ENCODE results near the gene RNF38. TPM values are rescaled to one million over a fixed set of nuclear protein-coding genes. Genes with fewer than 3 reads are reported as not detected.

Gene RNF38
- total RNA-seq, 1 experiment from 2014 or later: 60.2 TPM

GRCh38 chr9:36320466-36320865 lies 79.6 kb downstream of the RNF38 start:
- no peak for DNase-seq
- H3K4me1 Mint-ChIP-seq: peaks cover 23 to 38% of the 10 kb centered on the region in 2 experiments
- H2BK12ac ChIP-seq (ENCODE audit: insufficient read length, low read depth, low read length): no peak overlapping the region
- no peak overlapping the region for H3K4me3 Mint-ChIP-seq
- no peaks in the 10 kb centered on the region for H4K20me1 ChIP-seq (ENCODE audit: control insufficient read depth, insufficient read depth, insufficient read length)
- H4K91ac ChIP-seq (ENCODE audit: insufficient read length, low read depth, low read length): no peak overlapping the region
- H3K23me2 ChIP-seq (ENCODE audit: insufficient read length, low read depth, low read length, poor library complexity, severe bottlenecking): no peaks in the 10 kb centered on the region
- H3K27ac Mint-ChIP-seq: no peak overlapping the region
- no peak overlapping the region for H4K5ac ChIP-seq (ENCODE audit: insufficient read length, low read depth, low read length)
- no peak overlapping the region for H2BK15ac ChIP-seq (ENCODE audit: low read depth, low read length)
- TF ChIP-seq CTCF (conservative IDR thresholded peaks at IDR 0.05): no peak
- H3K79me2 ChIP-seq (ENCODE audit: insufficient read depth, low read length): no peaks in the 10 kb centered on the region
- H3K56ac ChIP-seq (ENCODE audit: insufficient read length, low read depth, low read length): no peak overlapping the region
- no peaks in the 10 kb centered on the region; the same call in 1 of the 2 replicates for H3K4me1 ChIP-seq (ENCODE audit: insufficient read depth, low read length)
- H3K27me3 ChIP-seq (ENCODE audit: insufficient read depth, low read length): no peaks in the 10 kb centered on the region
- no peak overlapping the region for H3K23ac ChIP-seq (ENCODE audit: insufficient read length, low read depth, low read length)
- no CpG with 5 or more reads among the region's 5 CpGs for WGBS (ENCODE audit: extremely low coverage, insufficient read length, low lambda C conversion rate)
- no peaks in the 10 kb centered on the region for H3K79me1 ChIP-seq (ENCODE audit: insufficient read depth, low read depth, low read length, poor library complexity, severe bottlenecking)
- H3K27me3 Mint-ChIP-seq (ENCODE audit: low read depth): no peaks in the 10 kb centered on the region; the same call in 1 of the 2 replicates
- no peak overlapping the region for H2BK120ac ChIP-seq (ENCODE audit: low read depth, low read length, poor library complexity, severe bottlenecking)
- H3K4ac ChIP-seq (ENCODE audit: low read depth, low read length): no peak overlapping the region
- no peak overlapping the region for H2BK20ac ChIP-seq (ENCODE audit: low read depth, low read length, poor library complexity, severe bottlenecking)
- H3K18ac ChIP-seq (ENCODE audit: insufficient read length, low read depth, low read length): no peak overlapping the region
- H3K9me3 Mint-ChIP-seq: no peaks in the 10 kb centered on the region
- H3K14ac ChIP-seq (ENCODE audit: insufficient read depth, low read length): no peak overlapping the region; the same call in 1 of the 2 replicates
- no peak overlapping the region for H2AFZ ChIP-seq (ENCODE audit: low read length)
- H3T11ph ChIP-seq (ENCODE audit: low read length): no peak overlapping the region
- H3K27ac ChIP-seq (ENCODE audit: insufficient read length, low read depth, low read length): no peak overlapping the region
- no peaks in the 10 kb centered on the region for H3K9me3 ChIP-seq (ENCODE audit: control insufficient read depth, low read depth, low read length)
- H3K9ac ChIP-seq (ENCODE audit: extremely low read depth, insufficient read length, low read length): no peak overlapping the region
- H4K8ac ChIP-seq (replicated peaks; ENCODE audit: insufficient read length, low read depth, low read length): no peak overlapping the region
- H2BK5ac ChIP-seq (ENCODE audit: insufficient read length, low read length): no peak overlapping the region
- no peaks in the 10 kb centered on the region; a peak in 1 of 7 replicates for H3K36me3 Mint-ChIP-seq (ENCODE audit: insufficient read depth in 1 of 3, low read depth in 3 of 3)
- H3K4me2 ChIP-seq (ENCODE audit: insufficient read depth, insufficient read length, low read length): no peak overlapping the region
- no peak overlapping the region for H2AK5ac ChIP-seq (ENCODE audit: insufficient read length, low read length)
